Measurements from ENCODE around the gene STAT4. TPM values are rescaled to one million over a fixed set of nuclear protein-coding genes. Genes with fewer than 3 reads are reported as not detected.

STAT4 gene
- polyA plus RNA-seq, 1 of the 3 experiments (the other 2 are of a cell fraction): 0.12 TPM

- ChIA-PET CTCF (interaction anchor here (4.7 kb wide), 1 partner anchor 13 kb away, joined by 37 read pairs; no protein-coding TSS in a partner anchor), POLR2A (no interaction called here)
- Histone ChIP-seq H3K79me2 (ENCODE audit: insufficient read depth) (no peaks in the 10 kb centered on the region), H3K4me1 (ENCODE audit: control insufficient read depth in 1 of 2, insufficient read depth in 2 of 2, low read depth in 1 of 2, low read length in 1 of 2) (no peaks in the 10 kb centered on the region), H2AFZ (ENCODE audit: low read depth) (no peak overlapping the region), H3F3A (replicated peaks; ENCODE audit: insufficient read depth) (no peaks in the 10 kb centered on the region), H3K9ac (no peak overlapping the region), H3K9me2 (no peaks in the 10 kb centered on the region), H3K36me3 (replicated peaks in 1 of 2; ENCODE audit: control insufficient read depth in 1 of 2, insufficient read depth in 2 of 2, low read length in 1 of 2) (no peaks in the 10 kb centered on the region), H4K20me1 (ENCODE audit: insufficient read depth) (no peaks in the 10 kb centered on the region), H3K27ac (ENCODE audit: low read depth in 2 of 2, low read length in 1 of 2) (no peak overlapping the region), H3K27me3 (ENCODE audit: insufficient read depth) (no peaks in the 10 kb centered on the region), H3K4me3 (ENCODE audit: low read depth in 2 of 2, low read length in 1 of 2) (no peak overlapping the region), H3K4me2 (no peak overlapping the region), H3K9me3 (no peaks in the 10 kb centered on the region)
- TF ChIP-seq RCOR1 (IDR thresholded peaks at IDR 0.05; ENCODE audit: low read length): no peak
- no peak for TF ChIP-seq NFIC (IDR thresholded peaks at IDR 0.05; ENCODE audit: borderline replicate concordance)
- no peak for TF ChIP-seq JUND (IDR thresholded peaks at IDR 0.05)
- no peak for TF ChIP-seq GATA2 (CRISPR knock-in tag; IDR thresholded peaks at IDR 0.05)
- 55% methylated on average over 2 of the region's 2 CpGs for WGBS (ENCODE audit: low lambda C conversion rate)
- no peak for DNase-seq
Measured at GRCh38 chr2:191065785-191066184, 85.0 kb downstream of the STAT4 start.

- Histone ChIP-seq H2AFZ (ENCODE audit: low read depth) (no peak overlapping the region), H3K79me2 (ENCODE audit: insufficient read depth) (no peaks in the 10 kb centered on the region), H4K20me1 (ENCODE audit: insufficient read depth) (no peaks in the 10 kb centered on the region), H3K9ac (no peak overlapping the region), H3K4me3 (ENCODE audit: low read depth in 2 of 2, low read length in 1 of 2) (no peak overlapping the region), H3K4me2 (no peak overlapping the region), H3F3A (replicated peaks; ENCODE audit: insufficient read depth) (no peaks in the 10 kb centered on the region), H3K9me2 (no peaks in the 10 kb centered on the region), H3K27me3 (ENCODE audit: insufficient read depth) (no peaks in the 10 kb centered on the region), H3K4me1 (ENCODE audit: control insufficient read depth in 1 of 2, insufficient read depth in 2 of 2, low read depth in 1 of 2, low read length in 1 of 2) (no peaks in the 10 kb centered on the region), H3K36me3 (replicated peaks in 1 of 2; ENCODE audit: control insufficient read depth in 1 of 2, insufficient read depth in 2 of 2, low read length in 1 of 2) (no peaks in the 10 kb centered on the region), H3K27ac (ENCODE audit: low read depth in 2 of 2, low read length in 1 of 2) (no peak overlapping the region), H3K9me3 (no peaks in the 10 kb centered on the region)
- DNase-seq: no peak
- 89% methylated on average over 9 of the region's 9 CpGs for WGBS (ENCODE audit: low lambda C conversion rate)
- TF ChIP-seq YY1 (IDR thresholded peaks at IDR 0.05; ENCODE audit: low read depth): no peak
- no peak for TF ChIP-seq USF2 (IDR thresholded peaks at IDR 0.05; ENCODE audit: borderline replicate concordance, low read depth, low read length)
- TF ChIP-seq TEAD4 (IDR thresholded peaks at IDR 0.05; ENCODE audit: borderline replicate concordance, insufficient read depth): no peak
- no peak for TF ChIP-seq GATA2 (CRISPR knock-in tag; IDR thresholded peaks at IDR 0.05)
- TF ChIP-seq GABPA (IDR thresholded peaks at IDR 0.05; ENCODE audit: low read depth): no peak
- no peak for TF ChIP-seq IRF3 (IDR thresholded peaks at IDR 0.05; ENCODE audit: low read depth, low read length)
- no peak for TF ChIP-seq TAF1 (IDR thresholded peaks at IDR 0.05; ENCODE audit: borderline replicate concordance, low read depth, low read length)
- no peak for TF ChIP-seq MEF2A (IDR thresholded peaks at IDR 0.05; ENCODE audit: borderline replicate concordance, low read depth)
- no peak for TF ChIP-seq RFX5 (IDR thresholded peaks at IDR 0.05; ENCODE audit: low read length)
- TF ChIP-seq NRF1 (IDR thresholded peaks at IDR 0.05; ENCODE audit: low read depth, low read length): no peak
- TF ChIP-seq ZBTB33 (IDR thresholded peaks at IDR 0.05; ENCODE audit: borderline replicate concordance, low read depth): no peak
- no peak for TF ChIP-seq PBX3 (IDR thresholded peaks at IDR 0.05)
- no peak for TF ChIP-seq USF1 (IDR thresholded peaks at IDR 0.05; ENCODE audit: borderline replicate concordance, low read depth)
- TF ChIP-seq CHD2 (IDR thresholded peaks at IDR 0.05; ENCODE audit: low read length, partially characterized antibody): no peak
- CTCF ChIA-PET: interaction anchor here (4.7 kb wide), 1 partner anchor 12 kb away, joined by 37 read pairs; no protein-coding TSS in a partner anchor
- POLR2A ChIA-PET: no interaction called here
Measured at GRCh38 chr2:191064590-191064989, 86.2 kb downstream of the STAT4 start.
